HG02759 (cell line): ENCODE data around the gene SFTPA1.
A peak's percentile ranks its signal among the peaks of the same experiment; 100 is the strongest.
"Not testable (repeated sequence)": the region's sequence is repeated elsewhere in the genome, so short reads cannot be mapped to it uniquely, and the experiment has no call there.

Experiments
- ATAC-seq: cut with Tn5 transposase; IDR thresholded peaks from one replicate; pipeline ENCODE4 v1.9.1; 2021; ENCODE audit warnings: mild to moderate bottlenecking, moderate library complexity; ENCODE audit not compliant: unreplicated experiment

SFTPA1 gene

GRCh38 chr10:79610601-79611191 is at the start of gene SFTPA1:
Gene SFTPA1 (plus strand): TSS chr10:79610939. CDS start chr10:79611826, 887 bp downstream.
- ATAC-seq, result no peak

- ATAC-seq, result no peak
Observed at GRCh38 chr10:79561257-79561656, 49.5 kb upstream of the SFTPA1 start.

- peak; percentile 75 for ATAC-seq
Observed at GRCh38 chr10:79562135-79562756, 48.5 kb upstream of the SFTPA1 start.

GRCh38 chr10:79563426-79563825 is 47.3 kb upstream of the SFTPA1 start:
- no peak for ATAC-seq

- not testable (repeated sequence) for ATAC-seq
Observed at GRCh38 chr10:79570624-79571023, 40.1 kb upstream of the SFTPA1 start.

GRCh38 chr10:79579361-79579760 is 31.4 kb upstream of the SFTPA1 start:
- no peak for ATAC-seq

GRCh38 chr10:79581044-79581443 is 29.7 kb upstream of the SFTPA1 start:
- no peak for ATAC-seq

GRCh38 chr10:79582096-79582495 is 28.6 kb upstream of the SFTPA1 start:
- no peak for ATAC-seq

- not testable (repeated sequence) for ATAC-seq
Observed at GRCh38 chr10:79582954-79583353, 27.8 kb upstream of the SFTPA1 start.

GRCh38 chr10:79583488-79584024 is 27.2 kb upstream of the SFTPA1 start:
- ATAC-seq, result no peak

GRCh38 chr10:79585870-79586527 is 24.7 kb upstream of the SFTPA1 start:
- ATAC-seq, result no peak

- no peak for ATAC-seq
Observed at GRCh38 chr10:79586933-79587332, 23.8 kb upstream of the SFTPA1 start.

- no peak for ATAC-seq
Observed at GRCh38 chr10:79588800-79589199, 21.9 kb upstream of the SFTPA1 start.

GRCh38 chr10:79593377-79593776 is 17.4 kb upstream of the SFTPA1 start:
- ATAC-seq, result no peak

GRCh38 chr10:79594565-79594964 is 16.2 kb upstream of the SFTPA1 start:
- not testable (repeated sequence) for ATAC-seq

GRCh38 chr10:79595510-79595909 is 15.2 kb upstream of the SFTPA1 start:
- no peak for ATAC-seq

- ATAC-seq, result not testable (repeated sequence)
Observed at GRCh38 chr10:79599644-79600043, 11.1 kb upstream of the SFTPA1 start.

- peak; percentile 40 for ATAC-seq
Observed at GRCh38 chr10:79601939-79602338, 8.8 kb upstream of the SFTPA1 start.

- ATAC-seq, result no peak
Observed at GRCh38 chr10:79602953-79603352, 7.8 kb upstream of the SFTPA1 start.

- no peak for ATAC-seq
Observed at GRCh38 chr10:79604294-79604693, 6.4 kb upstream of the SFTPA1 start.

- no peak for ATAC-seq
Observed at GRCh38 chr10:79605308-79605707, 5.4 kb upstream of the SFTPA1 start.
